Myocyte (in vitro differentiated cells): Measurements from ENCODE around the gene KCTD13. TPM values are rescaled to one million over a fixed set of nuclear protein-coding genes. Genes with fewer than 3 reads are reported as not detected.
"Not testable (repeated sequence)": the region's sequence is repeated elsewhere in the genome, so short reads cannot be mapped to it uniquely, and the experiment has no call there.

Experiments
- DNase-seq: peaks from one replicate; pipeline ENCODE4 v3.0.0-alpha.2; 2012; ENCODE audit warnings: low read depth
- total RNA-seq: library from RNA; depleted of rRNA; stranded (reverse); fragments of >200 nt; gene quantifications from 2 replicates; pipeline ENCODE4 v1.2.3, GENCODE V29; 2014

Gene KCTD13
- total RNA-seq, 1 donor from 2014 or later, result 6.8 TPM

GRCh38 chr16:29883987-29884386 lies 42.0 kb downstream of the KCTD13 start:
- no peak for DNase-seq

- DNase-seq, result no peak
These were observed 45.0 kb downstream of the KCTD13 start for GRCh38 chr16:29881050-29881449.

GRCh38 chr16:29878172-29878571 lies 47.9 kb downstream of the KCTD13 start:
- no peak for DNase-seq

GRCh38 chr16:29877266-29877961 lies 48.6 kb downstream of the KCTD13 start:
- no peak for DNase-seq

DNA sequence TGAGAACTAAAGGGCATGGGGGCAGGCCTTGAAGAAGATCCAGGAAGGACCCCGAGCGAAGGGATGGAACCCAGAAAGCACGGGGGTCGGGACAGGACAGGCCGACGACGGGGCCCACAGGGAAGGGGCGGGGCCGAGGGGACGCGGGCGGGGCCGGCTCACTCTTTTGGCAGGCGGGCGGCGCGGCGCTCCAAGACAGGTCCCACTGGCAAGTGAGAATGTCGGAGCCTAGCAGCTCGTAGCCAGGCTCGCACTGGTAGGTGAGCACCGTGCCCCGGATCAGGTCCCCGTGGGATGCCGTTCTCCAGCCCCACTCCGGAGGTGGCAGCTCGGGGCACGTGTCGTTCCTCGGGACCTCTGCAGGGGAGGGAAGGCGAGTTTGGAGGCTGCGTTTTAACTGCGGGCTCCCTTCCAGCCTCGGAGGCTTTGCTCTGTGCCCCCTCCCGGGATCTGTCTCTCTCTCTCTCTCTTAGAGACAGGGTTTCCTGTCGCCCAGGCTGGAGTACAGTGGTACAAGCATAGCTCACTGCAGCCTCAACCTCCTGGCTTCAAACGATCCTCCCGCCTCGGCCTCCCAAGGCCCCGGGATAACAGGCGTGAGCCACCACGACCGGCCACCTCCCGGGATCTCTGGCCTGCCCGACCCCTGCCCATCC lies 49.3 kb downstream of the KCTD13 start:
- DNase-seq, result no peak

DNA sequence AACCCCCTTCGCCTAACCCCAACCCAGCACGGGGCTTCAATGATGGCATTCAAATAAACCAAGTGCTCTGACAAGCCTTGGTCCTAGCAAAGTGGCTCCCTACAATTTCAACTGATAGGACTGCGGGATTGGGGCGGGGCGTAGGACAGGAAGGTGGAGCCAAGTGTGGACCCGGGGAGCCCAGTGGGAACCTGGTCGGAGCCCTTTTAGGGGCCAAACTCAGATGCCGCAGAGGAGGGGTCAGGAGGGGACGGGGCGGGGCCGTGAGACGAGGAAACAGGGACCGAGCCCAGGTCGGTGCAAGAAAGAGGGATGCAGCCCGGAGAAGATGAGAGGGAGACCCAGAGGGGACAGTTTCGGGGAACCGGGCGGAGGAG lies 49.8 kb downstream of the KCTD13 start:
- DNase-seq, result no peak

- no peak for DNase-seq
These were observed 50.8 kb downstream of the KCTD13 start for GRCh38 chr16:29875206-29875605.

DNA sequence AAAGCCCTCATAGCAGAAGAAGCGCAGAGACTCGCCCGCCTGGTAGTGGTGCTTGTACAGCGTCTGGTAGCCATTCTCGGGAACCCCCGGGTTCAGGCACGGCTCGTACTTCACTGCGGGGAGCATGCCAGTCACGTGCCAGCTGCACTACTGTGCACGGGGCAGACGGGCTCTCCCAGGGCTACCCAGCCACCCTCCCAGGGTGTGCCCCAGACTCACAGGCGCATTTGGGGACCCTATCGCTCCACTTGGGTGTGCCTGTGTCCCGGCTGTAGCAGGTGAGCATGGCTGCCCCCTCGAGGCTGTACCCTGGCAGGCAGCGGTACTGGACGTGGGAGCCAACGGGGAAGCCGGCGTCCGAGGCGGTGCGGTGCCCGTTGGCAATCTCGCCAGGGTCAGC lies 52.7 kb downstream of the KCTD13 start:
- DNase-seq, result no peak

- no peak for DNase-seq
These were observed 54.0 kb downstream of the KCTD13 start for GRCh38 chr16:29871822-29872546.

DNA sequence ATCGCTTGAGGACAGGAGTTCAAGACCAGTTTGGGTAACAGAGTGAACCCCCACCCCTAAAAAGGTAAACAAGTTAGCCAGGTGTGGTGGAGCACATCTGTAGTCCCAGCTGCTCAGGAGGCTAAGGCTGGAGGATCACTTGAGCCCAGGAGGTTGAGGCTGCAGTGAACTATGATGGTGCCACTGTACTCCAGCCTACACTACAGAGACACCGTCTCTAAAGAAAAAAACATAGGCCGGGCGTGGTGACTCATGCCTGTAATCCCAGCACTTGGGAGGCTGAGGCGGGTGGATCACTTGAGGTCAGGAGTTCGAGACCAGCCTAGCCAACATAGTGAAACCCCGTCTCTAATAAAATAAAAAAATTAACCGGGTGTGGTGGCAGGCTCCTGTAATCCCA lies 57.0 kb downstream of the KCTD13 start:
- DNase-seq, result not testable (repeated sequence)

DNA sequence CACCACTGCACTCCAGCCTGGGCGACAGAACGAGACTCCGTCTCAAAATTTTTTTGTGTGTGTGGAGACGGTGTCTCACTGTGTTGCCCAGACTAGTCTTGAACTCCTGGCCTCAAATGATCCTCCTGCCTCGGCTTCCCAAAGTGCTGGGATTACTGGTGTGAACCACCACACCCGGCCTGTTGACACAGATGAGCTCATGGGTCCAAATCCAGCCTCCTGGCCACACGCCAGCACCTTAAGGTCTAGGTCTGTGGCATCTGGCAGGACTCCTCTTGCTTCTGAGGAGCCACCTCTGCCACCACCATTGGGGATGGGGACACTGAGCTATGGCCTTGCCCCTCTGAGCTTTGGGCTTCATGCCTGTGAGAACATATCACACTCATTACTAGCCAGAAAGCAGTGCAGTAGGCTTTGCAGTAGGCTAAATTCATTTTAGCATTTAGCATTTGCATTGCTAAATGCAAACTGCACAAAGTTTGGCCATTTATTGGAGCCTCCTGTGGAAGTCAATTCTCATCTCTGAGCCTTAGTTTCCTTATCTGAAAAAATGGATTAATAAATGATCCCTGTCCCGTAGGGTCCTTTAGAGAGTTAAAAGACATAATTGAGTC lies 57.5 kb downstream of the KCTD13 start:
- no peak for DNase-seq

DNA sequence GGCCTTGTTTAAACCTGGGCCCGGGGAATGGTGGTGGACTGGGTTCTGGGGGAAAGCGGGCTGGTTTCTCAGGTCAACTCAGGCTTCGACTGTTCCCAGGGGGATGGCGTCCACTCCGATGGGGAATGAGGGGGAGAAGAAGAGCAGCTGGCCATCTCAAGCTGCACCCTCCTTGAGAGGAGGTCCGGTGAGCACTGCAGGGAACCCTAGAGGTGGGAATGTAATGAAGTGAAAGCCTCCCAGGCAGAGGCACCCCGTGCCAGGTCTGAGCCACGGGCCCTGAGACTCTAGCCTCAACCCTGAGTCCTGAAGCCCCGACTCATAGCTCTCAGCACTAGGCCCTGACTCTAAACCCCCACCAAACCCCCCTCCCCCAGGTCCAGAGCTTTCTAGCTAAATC lies 61.8 kb downstream of the KCTD13 start:
- DNase-seq, result no peak

DNA sequence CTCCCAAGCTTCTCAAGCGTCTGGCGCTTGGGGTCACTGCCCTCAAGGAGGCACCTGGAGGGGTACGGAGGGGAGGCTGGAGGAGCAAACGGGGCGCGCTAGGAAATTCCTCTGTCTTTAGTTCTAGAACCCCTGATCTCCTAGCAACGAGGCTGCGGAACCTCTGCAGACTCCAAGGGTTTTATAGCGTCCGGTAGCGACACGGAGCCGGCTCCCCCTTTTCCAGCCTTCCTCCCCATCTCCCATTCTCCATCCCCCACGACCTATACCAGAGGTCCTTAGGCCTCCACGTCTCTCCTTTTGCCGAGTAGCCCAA lies 62.4 kb downstream of the KCTD13 start:
- DNase-seq, result no peak

- peak; percentile 97 for DNase-seq
These were observed 63.0 kb downstream of the KCTD13 start, which contains the start of gene CDIPT for GRCh38 chr16:29862884-29863668. CDIPT (minus strand) TSS chr16:29863226; CDS start chr16:29862857, 369 bp downstream.

DNA sequence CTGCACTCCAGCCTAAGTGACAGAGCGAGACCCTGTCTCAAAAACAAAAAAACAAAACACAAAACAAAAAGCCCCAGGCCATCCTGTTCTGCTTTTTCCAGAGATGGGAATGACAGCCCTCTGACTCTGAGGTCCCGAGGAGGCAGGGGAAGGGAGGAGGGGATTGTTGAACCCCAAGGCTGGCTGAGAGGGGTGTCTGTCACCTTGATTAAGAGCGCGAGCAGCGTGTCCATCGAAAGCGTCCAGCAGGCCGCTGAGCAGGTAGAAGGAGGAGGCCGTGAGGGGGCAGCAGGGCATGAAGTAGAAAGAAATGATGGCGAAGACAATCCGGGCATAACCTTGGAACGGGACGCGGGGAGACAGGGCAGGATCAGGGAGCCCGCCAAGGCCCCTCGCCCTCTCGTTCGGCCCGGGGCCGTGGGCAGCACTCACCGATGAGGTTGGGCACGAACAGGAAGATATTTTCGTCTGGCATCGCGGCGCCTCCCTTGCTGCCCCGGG lies 63.6 kb downstream of the KCTD13 start:
- peak; percentile 35 for DNase-seq

- DNase-seq, result no peak
These were observed 65.8 kb downstream of the KCTD13 start for GRCh38 chr16:29860218-29860617.

DNA sequence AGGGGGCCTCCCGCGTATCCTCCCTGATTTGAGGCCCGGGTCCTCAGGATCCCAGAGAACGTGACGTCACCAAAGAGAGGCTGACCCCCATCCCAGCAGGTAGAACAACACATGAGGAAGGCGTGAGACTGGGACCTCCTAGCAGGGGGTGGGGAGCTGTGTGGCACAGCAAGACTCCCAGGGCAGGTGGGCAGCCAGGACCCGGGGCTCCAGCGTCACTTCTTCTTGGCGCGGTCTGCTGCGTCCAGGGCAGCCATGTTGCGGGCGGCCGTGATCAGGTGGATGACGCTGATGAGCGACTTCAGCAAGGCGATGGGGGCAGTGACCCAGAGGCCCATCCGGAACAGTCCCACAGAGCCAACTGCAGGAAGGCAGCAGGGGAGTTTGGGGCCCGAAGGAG lies 67.1 kb downstream of the KCTD13 start:
- no peak for DNase-seq

DNA sequence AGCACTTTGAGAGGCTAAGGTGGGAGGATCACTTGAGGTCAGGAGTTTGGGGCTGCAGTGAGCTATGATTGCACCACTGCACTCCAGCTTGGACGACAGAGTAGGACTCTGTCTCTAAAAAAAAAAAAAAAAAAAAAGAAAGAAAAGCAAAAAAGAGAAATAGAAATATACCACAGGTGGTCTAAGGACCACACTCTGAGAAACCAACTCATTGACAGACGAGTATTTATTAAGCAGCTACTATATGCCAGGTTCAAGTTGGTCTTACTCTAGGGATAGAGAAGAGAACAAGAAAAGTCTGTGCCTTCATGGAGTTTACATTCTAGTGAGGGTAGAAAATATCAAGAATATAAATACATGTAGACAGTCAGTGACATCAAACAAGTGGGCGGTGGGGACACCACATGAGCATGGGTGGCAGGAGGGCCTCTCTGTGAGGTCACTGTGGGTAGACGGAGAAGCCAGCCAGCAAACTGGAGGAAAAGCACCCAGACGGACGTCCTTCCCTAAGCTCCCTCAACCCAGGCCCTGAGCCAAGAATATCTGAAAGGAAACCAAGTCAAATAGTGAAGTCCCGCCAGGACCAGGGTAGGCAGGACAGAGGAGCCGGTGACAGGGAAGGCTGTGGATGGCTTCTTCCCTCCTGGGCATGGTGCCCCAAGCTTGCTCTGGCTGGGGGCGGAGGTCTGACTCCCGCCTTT lies 67.7 kb downstream of the KCTD13 start:
- no peak for DNase-seq

DNA sequence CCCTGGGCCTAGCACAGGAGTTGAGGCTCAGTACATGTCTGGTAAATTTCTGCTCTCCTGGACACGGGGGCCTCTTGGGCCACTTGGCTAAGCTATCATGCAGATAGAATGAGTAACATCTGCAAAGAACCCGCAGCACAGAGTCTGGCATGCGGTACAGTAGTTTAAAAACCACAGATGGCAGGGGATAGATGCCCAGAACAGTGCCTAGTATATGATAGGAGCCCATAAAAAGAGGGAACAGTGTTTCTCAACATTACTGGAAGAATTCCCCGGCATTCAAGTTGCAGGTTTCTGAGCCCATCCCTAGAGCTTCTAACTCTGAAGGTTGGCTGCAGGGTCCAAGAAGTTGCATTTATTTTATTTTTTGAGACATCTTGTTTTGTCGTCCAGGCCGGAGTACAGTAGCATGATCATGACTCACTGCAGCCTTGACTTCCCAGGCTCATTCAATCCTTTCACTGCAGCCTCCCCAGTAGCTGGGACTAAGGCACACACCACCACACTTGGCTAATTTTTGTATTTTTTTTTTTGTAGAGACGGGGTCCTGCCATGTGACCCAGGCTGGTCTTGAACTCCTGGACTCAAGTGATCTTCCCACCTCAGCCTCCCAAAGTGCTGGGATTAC lies 68.8 kb downstream of the KCTD13 start:
- peak; percentile 86 for DNase-seq
